Kidney epithelial cell (primary cell): ENCODE measurements around the gene PAFAH1B1. TPM values are rescaled to one million over a fixed set of nuclear protein-coding genes. Genes with fewer than 3 reads are reported as not detected.
"Not testable (repeated sequence)": the region's sequence is repeated elsewhere in the genome, so short reads cannot be mapped to it uniquely, and the experiment has no call there.

Source experiments
- DNase-seq: peaks from one replicate; pipeline ENCODE4 v3.0.0-alpha.2; 2010; ENCODE audit warnings: low read depth
- H3K27me3 ChIP-seq: 2 replicates; pipeline ENCODE4 v1.6.0; 2011; ENCODE audit warnings: low read length; ENCODE audit not compliant: control insufficient read depth, insufficient read depth
- H3K36me3 ChIP-seq: 2 replicates; pipeline ENCODE4 v1.5.1; 2011; ENCODE audit warnings: low read length; ENCODE audit not compliant: control insufficient read depth, insufficient read depth
- H3K4me3 ChIP-seq: 2 replicates; pipeline ENCODE4 v1.5.1; 2011; ENCODE audit warnings: low read depth, mild to moderate bottlenecking, control low read depth, low read length
- total RNA-seq: library from RNA; depleted of rRNA; stranded (reverse); fragments of >200 nt; gene quantifications from 2 replicates; pipeline ENCODE4 v1.2.3, GENCODE V29; 2015
- TF ChIP-seq, protein P1 (sequence below): IDR thresholded peaks from 2 replicates; pipeline ENCODE4 v1.5.1; 2011; ENCODE audit warnings: mild to moderate bottlenecking, moderate library complexity, low read length, control low read depth, inconsistent platforms; ENCODE audit not compliant: insufficient read depth, poor library complexity, severe bottlenecking

Gene PAFAH1B1
- total RNA-seq, 1 donor from 2014 or later, result 54.7 TPM

DNA sequence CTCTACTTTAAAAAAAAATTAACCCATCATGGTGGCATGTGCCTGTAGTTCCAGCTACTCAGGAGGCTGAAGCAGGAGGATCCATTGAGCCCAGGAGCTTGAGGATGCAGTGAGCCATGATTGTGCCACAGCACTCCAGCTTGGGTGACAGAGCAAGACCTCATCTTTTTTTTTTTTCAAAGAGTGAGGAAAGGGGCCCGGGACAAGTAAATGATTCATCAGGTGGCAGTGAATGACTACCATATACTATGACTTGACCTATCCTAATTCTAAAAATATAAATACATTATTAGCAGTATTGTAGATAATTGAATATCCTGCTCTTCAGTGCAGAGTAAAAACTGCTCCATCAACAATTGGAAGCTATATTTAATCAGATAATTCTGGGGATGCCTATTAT lies 62.8 kb downstream of the PAFAH1B1 start:
- Histone ChIP-seq H3K36me3 (no peaks in the 10 kb centered on the region), H3K27me3 (no peaks in the 10 kb centered on the region), H3K4me3 (no peak overlapping the region)
- DNase-seq, result no peak
- TF ChIP-seq, protein P1, sequence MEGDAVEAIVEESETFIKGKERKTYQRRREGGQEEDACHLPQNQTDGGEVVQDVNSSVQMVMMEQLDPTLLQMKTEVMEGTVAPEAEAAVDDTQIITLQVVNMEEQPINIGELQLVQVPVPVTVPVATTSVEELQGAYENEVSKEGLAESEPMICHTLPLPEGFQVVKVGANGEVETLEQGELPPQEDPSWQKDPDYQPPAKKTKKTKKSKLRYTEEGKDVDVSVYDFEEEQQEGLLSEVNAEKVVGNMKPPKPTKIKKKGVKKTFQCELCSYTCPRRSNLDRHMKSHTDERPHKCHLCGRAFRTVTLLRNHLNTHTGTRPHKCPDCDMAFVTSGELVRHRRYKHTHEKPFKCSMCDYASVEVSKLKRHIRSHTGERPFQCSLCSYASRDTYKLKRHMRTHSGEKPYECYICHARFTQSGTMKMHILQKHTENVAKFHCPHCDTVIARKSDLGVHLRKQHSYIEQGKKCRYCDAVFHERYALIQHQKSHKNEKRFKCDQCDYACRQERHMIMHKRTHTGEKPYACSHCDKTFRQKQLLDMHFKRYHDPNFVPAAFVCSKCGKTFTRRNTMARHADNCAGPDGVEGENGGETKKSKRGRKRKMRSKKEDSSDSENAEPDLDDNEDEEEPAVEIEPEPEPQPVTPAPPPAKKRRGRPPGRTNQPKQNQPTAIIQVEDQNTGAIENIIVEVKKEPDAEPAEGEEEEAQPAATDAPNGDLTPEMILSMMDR, result no peak

DNA sequence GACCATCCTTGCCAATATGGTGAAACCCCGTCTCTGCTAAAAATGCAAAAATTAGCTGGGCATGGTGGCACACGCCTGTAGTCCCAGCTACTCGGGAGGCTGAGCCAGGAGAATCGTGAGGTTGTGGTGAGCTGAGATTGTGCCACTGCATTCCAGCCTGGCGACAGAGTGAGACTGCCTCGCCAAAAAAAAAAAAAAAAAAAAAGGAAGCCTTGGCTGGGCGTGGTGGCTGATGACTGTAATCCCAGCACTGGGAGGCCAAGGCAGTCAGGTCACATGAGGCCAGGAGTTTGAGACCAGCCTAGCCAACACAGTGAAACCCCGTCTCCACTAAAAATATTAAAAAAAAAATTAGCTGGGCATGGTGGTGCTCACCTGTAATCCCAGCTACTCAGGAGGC lies 65.9 kb downstream of the PAFAH1B1 start:
- DNase-seq, H3K36me3 ChIP-seq, H3K4me3 ChIP-seq, H3K27me3 ChIP-seq: not testable (repeated sequence)

DNA sequence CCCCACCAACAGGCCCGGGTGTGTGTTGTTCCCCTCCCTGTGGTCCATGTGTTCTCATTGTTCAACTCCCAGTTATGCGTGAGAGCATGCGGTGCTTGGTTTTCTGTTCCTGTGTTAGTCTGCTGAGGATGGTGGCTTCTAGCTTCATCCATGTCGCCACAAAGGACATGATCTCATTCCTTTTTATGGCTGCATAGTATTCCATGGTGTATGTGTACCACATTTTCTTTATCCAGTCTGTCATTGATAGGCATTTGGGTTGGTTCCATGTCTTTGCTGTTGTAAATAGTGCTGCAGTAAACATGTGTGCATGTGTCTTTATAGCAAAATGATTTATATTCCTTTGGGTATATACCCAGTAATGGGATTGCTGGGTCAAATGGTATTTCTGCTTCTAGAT lies 67.0 kb downstream of the PAFAH1B1 start:
- not testable (repeated sequence) for DNase-seq, H3K27me3 ChIP-seq, H3K36me3 ChIP-seq, H3K4me3 ChIP-seq

DNA sequence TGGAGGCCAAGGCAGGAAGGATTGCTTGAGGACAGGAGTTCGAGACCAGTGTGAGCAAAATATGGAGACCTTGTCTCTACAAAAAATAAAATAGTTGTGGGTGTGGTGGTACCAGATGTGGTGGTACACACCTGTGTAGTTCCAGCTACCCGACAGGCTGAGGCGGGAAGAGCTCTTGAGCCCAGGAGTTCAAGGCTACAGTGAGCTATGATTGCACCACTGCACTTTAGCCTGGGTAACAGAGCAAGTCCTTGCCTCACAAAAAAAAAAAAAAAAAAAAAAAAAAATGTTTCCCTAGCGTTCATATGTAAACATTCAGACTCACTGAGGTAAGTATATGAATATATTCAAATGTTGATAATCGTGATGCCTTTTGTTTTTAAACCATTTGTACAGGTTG lies 78.6 kb downstream of the PAFAH1B1 start:
- DNase-seq, result no peak
- Histone ChIP-seq H3K4me3 (no peak overlapping the region), H3K27me3 (no peaks in the 10 kb centered on the region), H3K36me3 (peaks cover 1% of the 10 kb centered on the region)
- TF ChIP-seq, protein P1, result no peak

DNA sequence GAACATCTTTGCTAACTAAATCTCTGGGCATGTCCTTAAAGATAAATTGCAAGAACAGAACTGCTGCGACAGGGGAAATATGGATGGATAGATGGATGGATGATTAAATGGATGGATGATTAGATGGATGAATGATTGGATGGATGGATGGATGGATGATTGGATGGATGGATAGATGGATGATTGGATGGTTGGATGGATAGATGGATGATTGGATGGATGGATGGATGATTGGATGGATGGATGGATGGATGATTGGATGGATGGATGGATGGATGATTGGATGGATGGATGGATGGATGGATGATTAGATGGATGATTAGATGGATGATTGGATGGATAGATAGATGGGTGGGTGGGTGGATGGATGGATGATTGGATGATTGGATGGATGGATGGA lies 85.8 kb downstream of the PAFAH1B1 start:
- H3K36me3 ChIP-seq, DNase-seq, H3K4me3 ChIP-seq, H3K27me3 ChIP-seq: not testable (repeated sequence)

DNA sequence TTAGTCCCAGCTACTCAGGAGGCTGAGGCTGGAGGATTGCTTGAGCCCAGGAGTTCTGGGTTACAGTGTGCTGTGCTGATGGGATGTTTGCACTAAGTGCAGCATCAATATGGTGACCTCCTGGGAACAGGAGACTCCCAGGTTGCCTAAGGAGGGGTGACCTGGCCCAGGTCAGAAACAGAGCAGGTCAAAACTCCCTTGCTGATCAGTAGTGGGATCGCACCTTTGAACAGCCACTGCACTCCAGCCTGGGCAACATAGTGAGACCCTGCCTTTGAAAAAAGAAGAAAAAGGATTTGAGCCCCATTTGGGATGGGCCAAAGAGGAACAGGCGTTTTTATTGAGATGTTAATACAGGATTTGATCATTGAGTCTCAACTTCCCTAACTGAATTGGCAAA lies 87.5 kb downstream of the PAFAH1B1 start:
- H3K36me3 ChIP-seq, result no peaks in the 10 kb centered on the region
- H3K4me3 ChIP-seq, result no peak overlapping the region
- DNase-seq, result no peak
- H3K27me3 ChIP-seq, result no peaks in the 10 kb centered on the region
- TF ChIP-seq, protein P1, result no peak

DNA sequence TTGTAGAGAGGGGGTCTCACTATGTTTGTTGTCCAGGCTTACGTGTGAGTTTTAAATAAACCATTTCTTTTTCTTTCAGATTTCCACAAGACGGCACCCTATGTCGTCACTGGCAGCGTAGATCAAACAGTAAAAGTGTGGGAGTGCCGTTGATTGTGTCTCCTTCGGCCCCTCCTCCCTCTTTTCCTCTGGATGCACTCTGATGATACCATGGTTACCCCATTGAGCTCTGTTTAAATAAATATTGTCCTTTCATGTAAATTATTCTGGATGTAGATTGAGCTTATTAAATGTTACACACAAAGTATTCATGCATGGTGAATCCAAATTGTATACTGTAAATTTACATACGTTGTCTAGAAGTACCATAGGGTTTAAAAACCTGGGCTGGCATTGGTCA lies 88.2 kb downstream of the PAFAH1B1 start:
- H3K36me3 ChIP-seq, result no peaks in the 10 kb centered on the region
- H3K4me3 ChIP-seq, result no peak overlapping the region
- no peaks in the 10 kb centered on the region for H3K27me3 ChIP-seq
- TF ChIP-seq, protein P1, result no peak
- no peak for DNase-seq
